ENCODE measurements around the gene TEX261. TPM values are rescaled to one million over a fixed set of nuclear protein-coding genes. Genes with fewer than 3 reads are reported as not detected.
A peak's percentile ranks its signal among the peaks of the same experiment; 100 is the strongest.

TEX261 gene
- total and polyA plus RNA-seq, 2 donors (not counting 3 experiments of a cell fraction or from before 2014, with no cell fraction given), result 71.2 to 98.1 TPM

DNA sequence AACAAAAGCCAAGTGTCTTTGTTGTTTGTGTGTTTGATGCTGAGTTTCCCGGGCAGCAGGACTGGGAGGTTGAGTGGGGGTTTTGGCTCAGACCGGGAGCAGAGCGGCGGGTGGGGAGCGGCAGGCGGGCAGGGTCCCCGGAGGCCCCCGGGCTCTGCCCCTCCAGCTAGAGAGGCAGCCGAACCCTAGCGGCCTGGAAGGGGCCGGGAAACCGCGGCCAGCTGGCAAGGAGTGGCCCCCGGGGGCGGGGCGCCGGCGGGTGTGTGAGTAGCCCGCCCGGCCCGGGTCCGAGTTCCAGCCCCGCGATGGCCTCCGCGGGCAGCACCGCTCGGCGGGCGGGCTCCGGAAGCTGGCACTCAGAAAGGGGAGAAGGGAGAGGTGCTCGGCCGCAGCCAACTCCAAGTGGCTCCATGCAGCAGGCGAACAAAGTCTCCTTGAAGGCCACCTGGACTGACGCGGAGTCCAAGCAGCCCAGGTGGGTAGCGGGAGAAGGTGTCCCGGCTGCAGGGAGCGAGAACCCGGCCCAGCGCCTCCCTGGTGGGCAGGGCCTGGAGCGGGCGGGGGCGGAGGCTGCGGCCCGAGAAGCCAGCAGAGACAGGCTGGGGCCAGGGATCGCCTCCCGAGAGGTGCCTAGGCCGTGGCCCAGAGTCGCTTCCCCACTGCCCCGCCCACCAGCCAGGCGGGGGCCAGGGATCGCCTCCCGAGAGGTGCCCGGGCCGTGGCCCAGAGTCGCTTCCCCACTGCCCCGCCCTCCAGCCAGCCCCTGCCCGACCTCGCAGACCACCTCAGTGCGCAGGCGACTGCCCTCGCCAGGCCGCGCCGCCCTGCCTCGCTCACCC, 16.1 kb downstream of the TEX261 start, which contains the start of gene ANKRD53:
Gene ANKRD53 (plus strand): TSS at position 290 of the 839 bp plus-strand sequence. CDS start 16 bp downstream, at position 306.
- POLR2A ChIA-PET, result no interaction called here
- Histone ChIP-seq H2AFZ (ENCODE audit: low read depth, low read length) (peak within 1 kb of the TSS; percentile 98), H3K36me3 (ENCODE audit: control insufficient read depth in 2 of 2, extremely low read depth in 1 of 2, insufficient read depth in 2 of 2, low read length in 2 of 2) (no peaks in the 10 kb centered on the region), H3K4me1 (ENCODE audit: control insufficient read depth, extremely low read depth, insufficient read depth, low read length) (peaks cover 13% of the 10 kb centered on the region), H3K27me3 (ENCODE audit: control insufficient read depth in 2 of 2, insufficient read depth in 2 of 2, low read length in 2 of 2) (peaks cover 5 to 6% of the 10 kb centered on the region in 2 experiments), H3K9ac (replicated peaks; ENCODE audit: extremely low read depth, insufficient read depth, low read length) (peak within 1 kb of the TSS; percentile 35), H4K20me1 (replicated peaks; ENCODE audit: control insufficient read depth, extremely low read depth, insufficient read depth, low read length) (no peaks in the 10 kb centered on the region), H3K4me2 (ENCODE audit: insufficient read depth, low read length) (peak within 1 kb of the TSS; percentile 78), H3K79me2 (ENCODE audit: control insufficient read depth, insufficient read depth, low read length) (no peaks in the 10 kb centered on the region), H3K9me3 (replicated peaks; ENCODE audit: control insufficient read depth, insufficient read depth, low read length) (no peaks in the 10 kb centered on the region), H3K9me1 (replicated peaks; ENCODE audit: control insufficient read depth, extremely low read depth, insufficient read depth, low read length) (no peaks in the 10 kb centered on the region), H3K4me3 (replicated peaks in 1 of 3; ENCODE audit: insufficient read depth in 1 of 3, low read depth in 1 of 3, low read length in 3 of 3) (peak within 1 kb of the TSS; percentile 31 to 56 (median 55)), H3K27ac (ENCODE audit: insufficient read depth, low read depth, low read length) (peak within 1 kb of the TSS; percentile 85)
- CTCF ChIA-PET, result interaction anchor here (0.6 to 3.9 kb wide), 11 partner anchors 13 to 674 kb away, joined by 3 to 49 read pairs (median 4); no protein-coding TSS in a partner anchor
- intact Hi-C loops (cut with micrococcal nuclease) (no loop called here), dilution Hi-C loops (cut with MboI; ENCODE audit: extremely low pct_ligation_motif_present, low sequenced_read_pairs) (no loop called here)
- peak; percentile 44 for FAIRE-seq
- TF ChIP-seq MYC (IDR thresholded peaks at IDR 0.05; ENCODE audit: low read depth, low read length), result no peak
- TF ChIP-seq POLR2A (IDR thresholded peaks at IDR 0.05; ENCODE audit: low read depth, low read length), result peak; percentile 36
- no peak for TF ChIP-seq JUN (IDR thresholded peaks at IDR 0.05; ENCODE audit: borderline replicate concordance, insufficient read depth, insufficient read length, low read depth)
- BruUV-seq (replicated peaks), result no TSS peak
- DNase-seq (ENCODE audit: low read depth, low spot score), result peak; percentile 29

DNA sequence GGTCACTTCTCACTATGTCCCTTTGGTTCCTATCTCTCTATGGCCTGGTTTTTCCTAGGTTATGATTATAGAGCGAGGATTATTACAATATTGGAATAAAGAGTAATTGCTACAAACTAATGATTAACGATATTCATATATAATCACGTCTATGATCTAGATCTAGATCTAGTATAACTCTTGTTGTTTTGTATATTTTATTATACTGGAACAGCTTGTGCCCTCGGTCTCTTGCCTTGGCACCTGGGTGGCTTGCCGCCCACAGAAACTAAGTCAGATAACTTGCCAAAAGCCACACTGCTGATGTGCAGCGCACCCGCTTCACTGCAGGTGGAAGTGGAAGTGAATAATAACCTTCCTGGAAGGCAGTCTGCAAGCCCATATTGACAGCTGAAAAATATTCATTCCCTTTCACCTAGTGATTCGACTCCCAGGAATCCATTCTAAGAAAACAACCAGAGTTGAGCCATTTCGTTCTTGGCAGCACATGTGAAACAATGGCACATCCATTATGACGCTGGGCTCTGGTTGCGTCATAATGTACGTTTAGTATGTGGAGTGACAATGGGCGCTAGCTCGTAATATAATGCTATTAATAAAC, 17.0 kb downstream of the TEX261 start:
- no peaks in the 10 kb centered on the region for H3K79me2 ChIP-seq (ENCODE audit: control insufficient read depth, insufficient read depth, low read length)
- CTCF ChIA-PET, result interaction anchor here (0.8 to 3.9 kb wide), 8 partner anchors 12 to 674 kb away, joined by 3 to 49 read pairs (median 4); no protein-coding TSS in a partner anchor
- H3K9me3 ChIP-seq (replicated peaks; ENCODE audit: control insufficient read depth, insufficient read depth, low read length), result no peaks in the 10 kb centered on the region
- dilution Hi-C loops (cut with MboI; ENCODE audit: extremely low pct_ligation_motif_present, low sequenced_read_pairs) (no loop called here), intact Hi-C loops (cut with micrococcal nuclease) (loop anchor here (1.0 to 2.0 kb wide), 3 partner anchors 12 to 106 kb away; partner anchors contain the start of gene TEX261)
- TF ChIP-seq GATA2 (IDR thresholded peaks at IDR 0.05; ENCODE audit: insufficient read depth, insufficient read length, low read depth, low read length) (no peak), JUN (IDR thresholded peaks at IDR 0.05; ENCODE audit: borderline replicate concordance, insufficient read depth, insufficient read length, low read depth) (no peak), FOS (IDR thresholded peaks at IDR 0.05; ENCODE audit: borderline replicate concordance, insufficient read depth, low read length) (no peak), MYC (IDR thresholded peaks at IDR 0.05; ENCODE audit: low read depth, low read length) (no peak), POLR2AphosphoS5 (IDR thresholded peaks at IDR 0.05; ENCODE audit: insufficient read depth, low read depth, low read length) (no peak), POLR2A (IDR thresholded peaks at IDR 0.05; ENCODE audit: low read depth, low read length) (no peak), EZH2 (IDR thresholded peaks at IDR 0.05; ENCODE audit: borderline replicate concordance, low read depth, low read length, severe bottlenecking) (no peak)
- TF ChIP-seq, protein P1, sequence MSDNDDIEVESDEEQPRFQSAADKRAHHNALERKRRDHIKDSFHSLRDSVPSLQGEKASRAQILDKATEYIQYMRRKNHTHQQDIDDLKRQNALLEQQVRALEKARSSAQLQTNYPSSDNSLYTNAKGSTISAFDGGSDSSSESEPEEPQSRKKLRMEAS (IDR thresholded peaks at IDR 0.05; ENCODE audit: insufficient read depth, insufficient read length), result no peak
- TF ChIP-seq, protein P2, sequence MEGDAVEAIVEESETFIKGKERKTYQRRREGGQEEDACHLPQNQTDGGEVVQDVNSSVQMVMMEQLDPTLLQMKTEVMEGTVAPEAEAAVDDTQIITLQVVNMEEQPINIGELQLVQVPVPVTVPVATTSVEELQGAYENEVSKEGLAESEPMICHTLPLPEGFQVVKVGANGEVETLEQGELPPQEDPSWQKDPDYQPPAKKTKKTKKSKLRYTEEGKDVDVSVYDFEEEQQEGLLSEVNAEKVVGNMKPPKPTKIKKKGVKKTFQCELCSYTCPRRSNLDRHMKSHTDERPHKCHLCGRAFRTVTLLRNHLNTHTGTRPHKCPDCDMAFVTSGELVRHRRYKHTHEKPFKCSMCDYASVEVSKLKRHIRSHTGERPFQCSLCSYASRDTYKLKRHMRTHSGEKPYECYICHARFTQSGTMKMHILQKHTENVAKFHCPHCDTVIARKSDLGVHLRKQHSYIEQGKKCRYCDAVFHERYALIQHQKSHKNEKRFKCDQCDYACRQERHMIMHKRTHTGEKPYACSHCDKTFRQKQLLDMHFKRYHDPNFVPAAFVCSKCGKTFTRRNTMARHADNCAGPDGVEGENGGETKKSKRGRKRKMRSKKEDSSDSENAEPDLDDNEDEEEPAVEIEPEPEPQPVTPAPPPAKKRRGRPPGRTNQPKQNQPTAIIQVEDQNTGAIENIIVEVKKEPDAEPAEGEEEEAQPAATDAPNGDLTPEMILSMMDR (IDR thresholded peaks at IDR 0.05; ENCODE audit: extremely low read depth in 1 of 2, insufficient read depth in 1 of 2, low read depth in 1 of 2, low read length in 2 of 2), result no peak
- FAIRE-seq, result no peak
- H2AFZ ChIP-seq (ENCODE audit: low read depth, low read length), result peak overlapping the region; percentile 98
- peaks cover 13% of the 10 kb centered on the region for H3K4me1 ChIP-seq (ENCODE audit: control insufficient read depth, extremely low read depth, insufficient read depth, low read length)
- H3K9ac ChIP-seq (replicated peaks; ENCODE audit: extremely low read depth, insufficient read depth, low read length), result peak overlapping the region; percentile 35
- no peaks in the 10 kb centered on the region for H4K20me1 ChIP-seq (replicated peaks; ENCODE audit: control insufficient read depth, extremely low read depth, insufficient read depth, low read length)
- H3K27ac ChIP-seq (ENCODE audit: insufficient read depth, low read depth, low read length), result peak overlapping the region; percentile 85
- H3K9me1 ChIP-seq (replicated peaks; ENCODE audit: control insufficient read depth, extremely low read depth, insufficient read depth, low read length), result no peaks in the 10 kb centered on the region
- peaks cover 5 to 6% of the 10 kb centered on the region in 2 experiments for H3K27me3 ChIP-seq (ENCODE audit: control insufficient read depth in 2 of 2, insufficient read depth in 2 of 2, low read length in 2 of 2)
- H3K4me3 ChIP-seq (replicated peaks in 1 of 3; ENCODE audit: insufficient read depth in 1 of 3, low read depth in 1 of 3, low read length in 3 of 3), result peak overlapping the region in 1 of 3 experiments; percentile 56
- POLR2A ChIA-PET, result no interaction called here
- peak; percentile 35 for DNase-seq (ENCODE audit: low read depth, low spot score)
- no peaks in the 10 kb centered on the region for H3K36me3 ChIP-seq (ENCODE audit: control insufficient read depth in 2 of 2, extremely low read depth in 1 of 2, insufficient read depth in 2 of 2, low read length in 2 of 2)
- BruUV-seq (replicated peaks), result no TSS peak
- peak overlapping the region; percentile 78 for H3K4me2 ChIP-seq (ENCODE audit: insufficient read depth, low read length)

All from endothelial cell of umbilical vein (primary cell).